GM19372 (cell line): ENCODE results near the gene OGFOD1.

Source experiments
- ATAC-seq: cut with Tn5 transposase; IDR thresholded peaks from one replicate; pipeline ENCODE4 v1.9.1; 2021; ENCODE audit warnings: mild to moderate bottlenecking, low read depth, moderate library complexity; ENCODE audit not compliant: unreplicated experiment

Gene OGFOD1

DNA sequence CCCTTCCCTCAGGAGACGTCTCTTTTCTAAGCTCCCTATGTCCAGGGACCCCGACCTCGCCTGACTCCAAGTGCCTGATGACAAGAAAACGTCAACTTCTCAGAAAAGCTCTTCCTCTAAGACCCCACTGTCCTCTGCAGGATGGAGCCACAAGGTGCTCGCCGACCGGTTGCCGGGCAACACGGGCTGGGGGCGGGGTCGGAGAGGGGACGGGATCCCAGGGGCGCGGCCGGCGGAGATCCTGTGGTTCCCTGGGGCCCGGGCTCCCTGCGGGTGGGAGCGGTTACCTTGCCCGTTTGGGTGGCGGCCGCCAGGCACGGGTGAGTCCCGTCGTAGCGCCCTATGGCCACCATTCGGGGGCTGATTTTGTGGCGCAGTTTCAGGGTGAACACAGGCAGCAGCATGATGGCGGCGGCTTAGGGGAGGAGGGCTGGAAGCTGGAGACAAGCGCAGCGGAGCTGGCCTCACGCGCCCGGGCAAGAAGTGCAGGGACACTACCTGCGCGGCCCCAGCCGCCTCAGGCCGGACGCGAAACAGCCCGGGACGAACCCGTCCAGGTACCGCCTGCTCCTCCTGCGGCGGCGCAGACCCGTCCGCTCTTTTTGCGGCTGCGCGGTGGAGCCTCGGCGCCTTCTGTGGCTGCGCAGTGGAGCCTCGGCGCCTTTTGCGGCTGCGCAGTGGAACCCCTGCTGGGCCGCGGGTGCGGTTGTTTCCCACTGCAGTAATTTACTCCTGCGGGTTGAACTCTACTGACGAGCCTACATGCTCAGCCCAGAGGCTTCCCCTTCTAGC lies 68.3 kb downstream of the OGFOD1 start, which contains the start of gene BBS2:
Gene BBS2 (minus strand): TSS at position 566 of the 792 bp plus-strand sequence. CDS start 162 bp downstream, at position 404.
- ATAC-seq, result peak; percentile 91

DNA sequence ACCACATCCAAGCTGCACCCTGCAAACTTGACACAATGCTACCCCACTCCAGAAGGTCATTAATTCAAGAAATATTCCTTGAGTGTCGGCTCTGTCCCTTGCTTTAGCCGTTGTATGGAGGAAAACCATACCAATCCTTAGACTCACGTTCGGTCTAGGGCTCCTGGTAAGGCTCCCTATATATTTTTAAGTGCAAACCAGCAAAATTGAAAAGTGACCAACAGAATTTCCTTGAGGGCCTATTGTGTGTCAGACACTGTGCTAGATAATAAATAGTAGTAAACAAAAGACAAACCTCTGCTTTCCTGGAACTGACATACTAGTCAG lies 68.9 kb downstream of the OGFOD1 start:
- no peak for ATAC-seq

DNA sequence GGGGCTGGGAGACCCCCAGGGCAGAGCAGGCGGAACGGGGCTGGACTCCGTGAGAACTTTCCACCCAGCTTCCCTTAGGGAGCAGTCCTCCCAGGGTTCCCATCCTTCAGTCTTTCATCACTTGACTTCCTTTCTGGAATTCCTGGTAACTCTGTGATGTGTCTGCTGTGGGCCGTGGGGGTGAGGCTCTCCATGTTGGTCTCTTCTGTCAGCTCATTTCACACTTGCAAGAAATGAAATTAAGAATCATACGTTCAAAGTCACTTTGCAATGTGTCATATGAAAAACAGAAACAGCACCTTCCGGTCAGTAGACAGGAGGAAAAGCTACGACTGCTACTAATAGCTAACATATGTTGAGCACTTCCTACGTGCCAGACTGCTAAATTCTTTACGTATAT lies 73.9 kb downstream of the OGFOD1 start:
- no peak for ATAC-seq
